ENCODE data around the gene TSPAN16. TPM values are rescaled to one million over a fixed set of nuclear protein-coding genes. Genes with fewer than 3 reads are reported as not detected.

TSPAN16 gene
- total RNA-seq, 1 experiment from 2014 or later: not detected

DNA sequence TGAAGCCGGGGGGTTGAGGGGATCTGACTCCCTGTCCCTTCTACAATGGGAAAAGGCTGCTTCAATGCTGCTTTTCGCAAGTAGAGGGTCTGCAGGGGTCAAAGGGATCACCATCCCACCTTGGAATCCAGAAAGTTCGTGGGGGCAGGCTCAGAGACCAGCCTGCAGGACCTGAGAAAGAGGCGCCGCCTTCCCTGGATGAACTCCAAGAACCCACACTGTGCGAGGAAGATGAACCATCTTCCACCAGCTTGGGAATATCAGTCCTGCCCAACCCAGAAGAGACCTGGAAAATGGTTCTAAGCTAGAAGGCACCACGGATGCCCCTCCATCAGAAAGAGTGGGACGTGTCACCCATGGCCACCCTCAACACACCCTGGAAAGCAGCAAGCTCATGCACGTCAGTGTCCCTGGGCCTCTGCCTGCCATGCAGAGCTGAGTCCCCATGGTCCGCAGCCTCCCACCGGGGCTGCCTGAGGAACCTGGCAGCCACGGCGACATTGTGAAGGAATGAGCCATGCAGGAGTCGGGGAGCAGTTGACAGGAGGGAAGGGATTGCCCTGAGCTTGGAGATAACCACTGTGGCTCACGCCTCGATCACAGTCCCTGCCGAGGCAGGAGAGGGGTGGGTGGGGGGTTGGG is 28.9 kb downstream of the TSPAN16 start:
- ChIA-PET POLR2A (ENCODE audit: low non-redundant PET) (no interaction called here), CTCF (interaction anchor here (0.6 to 0.7 kb wide), 2 partner anchors 57 to 131 kb away, joined by 3 to 5 read pairs; no protein-coding TSS in a partner anchor)
- no TSS peak for BruUV-seq (replicated peaks)
- Histone ChIP-seq H3K36me3 (ENCODE audit: insufficient read depth, low read length, poor library complexity, severe bottlenecking) (peaks cover 4% of the 10 kb centered on the region), H3K4me1 (ENCODE audit: insufficient read depth, low read length, poor library complexity, severe bottlenecking) (peaks cover 20% of the 10 kb centered on the region), H3K27ac (ENCODE audit: low read depth, low read length, poor library complexity, severe bottlenecking) (peak overlapping the region; percentile 68), H3K9me3 (ENCODE audit: low read depth, low read length, poor library complexity, severe bottlenecking) (no peaks in the 10 kb centered on the region), H3K4me3 (ENCODE audit: low read depth, low read length, poor library complexity, severe bottlenecking) (no peak overlapping the region), H3K27me3 (replicated peaks; ENCODE audit: insufficient read depth, low read depth, low read length, poor library complexity) (no peaks in the 10 kb centered on the region)
- no peak for DNase-seq (ENCODE audit: low spot score)
- intact Hi-C loops (cut with micrococcal nuclease; ENCODE audit: unreplicated experiment): no loop called here
- no peak for TF ChIP-seq EZH2 (IDR thresholded peaks at IDR 0.05; ENCODE audit: borderline replicate concordance, low read depth, low read length, poor library complexity, severe bottlenecking)
- TF ChIP-seq, protein P1, sequence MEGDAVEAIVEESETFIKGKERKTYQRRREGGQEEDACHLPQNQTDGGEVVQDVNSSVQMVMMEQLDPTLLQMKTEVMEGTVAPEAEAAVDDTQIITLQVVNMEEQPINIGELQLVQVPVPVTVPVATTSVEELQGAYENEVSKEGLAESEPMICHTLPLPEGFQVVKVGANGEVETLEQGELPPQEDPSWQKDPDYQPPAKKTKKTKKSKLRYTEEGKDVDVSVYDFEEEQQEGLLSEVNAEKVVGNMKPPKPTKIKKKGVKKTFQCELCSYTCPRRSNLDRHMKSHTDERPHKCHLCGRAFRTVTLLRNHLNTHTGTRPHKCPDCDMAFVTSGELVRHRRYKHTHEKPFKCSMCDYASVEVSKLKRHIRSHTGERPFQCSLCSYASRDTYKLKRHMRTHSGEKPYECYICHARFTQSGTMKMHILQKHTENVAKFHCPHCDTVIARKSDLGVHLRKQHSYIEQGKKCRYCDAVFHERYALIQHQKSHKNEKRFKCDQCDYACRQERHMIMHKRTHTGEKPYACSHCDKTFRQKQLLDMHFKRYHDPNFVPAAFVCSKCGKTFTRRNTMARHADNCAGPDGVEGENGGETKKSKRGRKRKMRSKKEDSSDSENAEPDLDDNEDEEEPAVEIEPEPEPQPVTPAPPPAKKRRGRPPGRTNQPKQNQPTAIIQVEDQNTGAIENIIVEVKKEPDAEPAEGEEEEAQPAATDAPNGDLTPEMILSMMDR (conservative IDR thresholded peaks at IDR 0.05; ENCODE audit: low read depth, low read length): no peak

DNA sequence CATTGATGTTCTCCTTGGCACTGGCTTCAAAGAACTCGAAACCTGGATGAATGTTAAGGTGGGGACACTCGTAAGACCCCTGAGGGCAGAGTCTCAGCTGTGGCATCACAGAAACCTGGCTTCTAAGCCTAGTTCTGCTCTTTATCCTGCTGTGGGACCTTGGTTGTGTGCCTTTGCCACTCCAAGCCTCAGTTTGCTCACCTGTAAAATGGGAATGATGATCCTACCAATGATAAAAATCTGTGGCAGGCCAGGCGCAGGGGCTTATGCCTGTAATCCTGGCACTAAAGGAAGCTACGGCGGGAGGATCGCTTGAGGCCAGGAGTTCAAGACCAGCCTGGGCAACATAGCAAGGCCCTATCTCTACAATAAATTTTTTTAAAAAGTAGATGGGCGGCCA is 29.6 kb downstream of the TSPAN16 start:
- Histone ChIP-seq H3K9me3 (ENCODE audit: low read depth, low read length, poor library complexity, severe bottlenecking) (no peaks in the 10 kb centered on the region), H3K27me3 (replicated peaks; ENCODE audit: insufficient read depth, low read depth, low read length, poor library complexity) (no peaks in the 10 kb centered on the region), H3K4me3 (ENCODE audit: low read depth, low read length, poor library complexity, severe bottlenecking) (no peak overlapping the region), H3K4me1 (ENCODE audit: insufficient read depth, low read length, poor library complexity, severe bottlenecking) (peaks cover 20% of the 10 kb centered on the region), H3K27ac (ENCODE audit: low read depth, low read length, poor library complexity, severe bottlenecking) (no peak overlapping the region), H3K36me3 (ENCODE audit: insufficient read depth, low read length, poor library complexity, severe bottlenecking) (peaks cover 4% of the 10 kb centered on the region)
- CTCF ChIA-PET: interaction anchor here (0.6 kb wide), 1 partner anchor 131 kb away, joined by 5 read pairs; no protein-coding TSS in a partner anchor
- intact Hi-C loops (cut with micrococcal nuclease; ENCODE audit: unreplicated experiment): no loop called here
- POLR2A ChIA-PET (ENCODE audit: low non-redundant PET): no interaction called here
- TF ChIP-seq, protein P1 (conservative IDR thresholded peaks at IDR 0.05; ENCODE audit: low read depth, low read length): no peak
- no peak for TF ChIP-seq EZH2 (IDR thresholded peaks at IDR 0.05; ENCODE audit: borderline replicate concordance, low read depth, low read length, poor library complexity, severe bottlenecking)
- BruUV-seq (replicated peaks): no TSS peak
- no peak for DNase-seq (ENCODE audit: low spot score)

- Histone ChIP-seq H3K36me3 (ENCODE audit: insufficient read depth, low read length, poor library complexity, severe bottlenecking) (peaks cover 27% of the 10 kb centered on the region), H3K27me3 (replicated peaks; ENCODE audit: insufficient read depth, low read depth, low read length, poor library complexity) (no peaks in the 10 kb centered on the region), H3K9me3 (ENCODE audit: low read depth, low read length, poor library complexity, severe bottlenecking) (no peaks in the 10 kb centered on the region), H3K27ac (ENCODE audit: low read depth, low read length, poor library complexity, severe bottlenecking) (no peak overlapping the region), H3K4me1 (ENCODE audit: insufficient read depth, low read length, poor library complexity, severe bottlenecking) (peaks cover under 1% of the 10 kb centered on the region), H3K4me3 (ENCODE audit: low read depth, low read length, poor library complexity, severe bottlenecking) (no peak overlapping the region)
- CTCF ChIA-PET: no interaction called here
- BruUV-seq (replicated peaks): no TSS peak
- no peak for DNase-seq (ENCODE audit: low spot score)
- intact Hi-C loops (cut with micrococcal nuclease; ENCODE audit: unreplicated experiment): no loop called here
- TF ChIP-seq, protein P1 (conservative IDR thresholded peaks at IDR 0.05; ENCODE audit: low read depth, low read length): no peak
- no peak for TF ChIP-seq EZH2 (IDR thresholded peaks at IDR 0.05; ENCODE audit: borderline replicate concordance, low read depth, low read length, poor library complexity, severe bottlenecking)
- POLR2A ChIA-PET (ENCODE audit: low non-redundant PET): no interaction called here
These were observed 34.2 kb downstream of the TSPAN16 start for GRCh38 chr19:11330127-11330526.
